HAP-1 (cell line): ENCODE data around the gene GRM8.
"Not testable (repeated sequence)": the region's sequence is repeated elsewhere in the genome, so short reads cannot be mapped to it uniquely, and the experiment has no call there.

ENCODE experiments used
- DNase-seq, 2 experiments: peaks; one replicate each; pipeline ENCODE4 v3.0.0-alpha.2; 2016 to 2020; ENCODE audit warnings: low spot score in 2 of 2
- H3K27me3 ChIP-seq: fragments of 250-450 bp; sonication (Bioruptor Pico); 2 replicates; pipeline ENCODE4 v1.5.1; 2020; ENCODE audit warnings: low read depth, mild to moderate bottlenecking, moderate library complexity
- H3K36me3 ChIP-seq: fragments of 250-450 bp; sonication (Bioruptor Pico); replicated peaks from 2 replicates; pipeline ENCODE4 v1.5.1; 2020; ENCODE audit warnings: mild to moderate bottlenecking
- H3K4me1 ChIP-seq: fragments of 250-450 bp; sonication (Bioruptor Pico); 2 replicates; pipeline ENCODE4 v1.5.1; 2020; ENCODE audit warnings: mild to moderate bottlenecking
- H3K4me3 ChIP-seq: fragments of 250-450 bp; sonication (Bioruptor Pico); 2 replicates; pipeline ENCODE4 v1.5.1; 2020; ENCODE audit warnings: mild to moderate bottlenecking, moderate library complexity
- H3K9me3 ChIP-seq: fragments of 250-450 bp; sonication (Bioruptor Pico); 2 replicates; pipeline ENCODE4 v1.5.1; 2020; ENCODE audit warnings: mild to moderate bottlenecking, moderate library complexity
- in situ Hi-C: fragments of 300-500 bp; cut with MboI; formaldehyde crosslinking; loops from 3 replicates; pipeline ENCODE4 v1.14.3; 2020; ENCODE audit warnings: low sequenced_read_pairs, inconsistent platforms, mixed read lengths

Gene GRM8

DNA sequence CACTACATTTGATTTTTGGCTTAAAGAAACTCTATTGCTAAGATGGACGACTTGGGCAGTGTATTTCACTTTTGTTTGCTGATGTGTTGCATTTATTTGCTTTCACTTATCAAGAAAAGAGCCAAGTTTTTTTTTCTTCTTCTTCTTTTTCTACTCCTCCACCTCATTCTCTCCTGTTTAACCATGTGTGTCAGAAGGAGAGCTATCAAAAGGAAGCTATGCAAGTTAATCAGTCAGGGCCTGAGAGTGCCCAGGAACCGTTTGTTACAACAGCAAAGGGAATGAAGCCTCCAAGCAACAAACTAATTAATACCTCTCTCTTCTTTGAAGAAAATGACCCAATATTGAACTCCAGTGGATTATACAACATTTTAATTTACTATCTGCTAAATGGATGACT is 299.3 kb downstream of the GRM8 start:
- H3K27me3 ChIP-seq, result peaks cover 6% of the 10 kb centered on the region
- H3K4me1 ChIP-seq, result no peaks in the 10 kb centered on the region
- no peak for DNase-seq
- in situ Hi-C loops, result no loop called here
- no peaks in the 10 kb centered on the region for H3K36me3 ChIP-seq
- H3K4me3 ChIP-seq, result no peak overlapping the region
- no peaks in the 10 kb centered on the region for H3K9me3 ChIP-seq

DNA sequence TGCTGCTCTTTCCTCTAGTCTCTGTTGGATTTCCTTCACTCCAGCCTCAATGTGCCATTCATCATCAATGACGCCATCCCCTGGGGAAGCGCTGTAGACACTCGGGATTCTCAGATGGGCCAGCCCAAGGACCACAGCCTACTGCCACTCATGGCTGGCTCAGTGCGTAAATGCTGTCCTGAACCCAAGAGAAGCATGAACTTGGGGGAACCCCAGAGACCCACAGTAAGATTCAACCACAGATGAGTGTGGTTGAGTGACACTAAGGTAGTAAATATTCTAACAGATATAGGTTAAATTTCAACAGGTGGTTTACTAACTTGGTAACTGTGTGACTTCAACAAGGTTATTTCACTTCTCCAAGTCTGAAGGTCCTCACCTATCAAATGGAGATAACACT is 304.1 kb downstream of the GRM8 start:
- Histone ChIP-seq H3K27me3 (peaks cover 6% of the 10 kb centered on the region), H3K9me3 (no peaks in the 10 kb centered on the region), H3K4me3 (no peak overlapping the region), H3K36me3 (no peaks in the 10 kb centered on the region), H3K4me1 (no peaks in the 10 kb centered on the region)
- DNase-seq, result no peak
- in situ Hi-C loops, result no loop called here

DNA sequence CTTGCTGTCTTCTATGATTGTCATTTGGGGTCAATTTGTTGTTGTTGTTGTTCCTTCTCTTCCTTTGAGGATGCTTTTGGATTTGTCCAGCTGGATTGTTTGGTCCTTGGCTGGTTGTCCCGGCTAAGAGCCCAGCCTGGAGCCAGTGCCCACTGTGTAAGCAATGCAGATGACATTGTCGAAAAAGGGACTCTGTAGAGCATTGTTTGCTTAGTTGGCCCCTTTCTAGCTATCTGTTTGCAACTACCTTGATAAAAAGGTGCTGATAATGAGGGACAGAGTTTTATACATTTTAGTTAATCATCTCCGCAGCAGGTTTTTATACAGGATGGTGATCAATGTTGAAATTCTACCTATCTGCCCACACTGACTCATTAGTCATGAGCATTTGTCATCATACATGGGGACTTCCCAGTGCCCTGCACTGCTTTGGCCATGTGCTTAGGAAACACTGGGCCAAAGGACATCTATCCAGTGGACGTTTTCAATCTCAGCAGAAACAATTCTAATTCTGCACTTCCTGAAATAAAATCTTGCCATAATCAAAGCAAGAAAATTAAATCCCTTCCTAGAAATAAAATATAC is 311.9 kb downstream of the GRM8 start:
- in situ Hi-C loops, result no loop called here
- Histone ChIP-seq H3K9me3 (no peaks in the 10 kb centered on the region), H3K4me1 (no peaks in the 10 kb centered on the region), H3K27me3 (no peaks in the 10 kb centered on the region; the same call in 1 of the 2 replicates), H3K4me3 (no peak overlapping the region), H3K36me3 (no peaks in the 10 kb centered on the region)
- DNase-seq, result no peak

DNA sequence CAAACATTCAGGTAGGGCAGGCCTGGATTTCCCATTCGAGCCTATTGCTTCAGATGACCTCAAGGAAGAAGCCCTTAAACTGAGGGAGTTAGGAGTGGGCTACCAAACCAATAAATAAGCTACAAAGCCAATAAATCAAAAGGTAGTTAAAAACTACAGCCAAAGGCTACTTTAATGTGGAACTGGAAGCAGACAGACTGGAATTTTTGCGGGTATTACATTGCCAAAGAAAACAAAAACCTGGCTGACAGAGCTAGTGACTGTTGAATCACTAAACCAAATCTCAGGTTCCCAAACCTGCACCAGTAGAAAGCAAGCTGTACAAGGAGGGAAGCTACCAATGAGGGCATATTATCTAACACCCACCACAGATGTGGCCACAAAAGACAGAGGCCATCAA is 315.6 kb downstream of the GRM8 start:
- no peak overlapping the region for H3K4me3 ChIP-seq
- H3K4me1 ChIP-seq, result no peaks in the 10 kb centered on the region
- in situ Hi-C loops, result no loop called here
- no peaks in the 10 kb centered on the region for H3K9me3 ChIP-seq
- DNase-seq, result no peak
- no peaks in the 10 kb centered on the region; the same call in 1 of the 2 replicates for H3K27me3 ChIP-seq
- no peaks in the 10 kb centered on the region for H3K36me3 ChIP-seq

DNA sequence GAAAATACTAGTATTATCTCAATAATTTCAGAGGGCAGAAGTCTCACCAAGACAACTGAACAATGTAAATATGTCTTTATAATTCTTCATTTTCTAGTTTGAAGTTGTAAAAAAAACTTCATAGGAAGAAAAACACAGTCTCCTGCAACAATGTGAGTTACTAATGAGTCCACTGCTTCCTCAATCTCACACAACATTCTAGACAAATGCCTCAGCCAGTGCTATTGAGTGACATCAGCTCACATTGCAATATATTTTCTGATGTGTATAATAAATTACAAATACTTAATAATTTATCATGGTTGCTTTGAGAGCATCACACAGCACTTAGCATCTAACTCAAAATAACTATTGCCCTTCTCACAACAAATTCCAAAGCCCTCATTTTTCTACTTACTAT is 321.2 kb downstream of the GRM8 start:
- Histone ChIP-seq H3K36me3 (no peaks in the 10 kb centered on the region), H3K4me3 (no peak overlapping the region), H3K4me1 (no peaks in the 10 kb centered on the region), H3K9me3 (no peaks in the 10 kb centered on the region), H3K27me3 (no peaks in the 10 kb centered on the region; the same call in 1 of the 2 replicates)
- in situ Hi-C loops, result no loop called here
- no peak for DNase-seq

DNA sequence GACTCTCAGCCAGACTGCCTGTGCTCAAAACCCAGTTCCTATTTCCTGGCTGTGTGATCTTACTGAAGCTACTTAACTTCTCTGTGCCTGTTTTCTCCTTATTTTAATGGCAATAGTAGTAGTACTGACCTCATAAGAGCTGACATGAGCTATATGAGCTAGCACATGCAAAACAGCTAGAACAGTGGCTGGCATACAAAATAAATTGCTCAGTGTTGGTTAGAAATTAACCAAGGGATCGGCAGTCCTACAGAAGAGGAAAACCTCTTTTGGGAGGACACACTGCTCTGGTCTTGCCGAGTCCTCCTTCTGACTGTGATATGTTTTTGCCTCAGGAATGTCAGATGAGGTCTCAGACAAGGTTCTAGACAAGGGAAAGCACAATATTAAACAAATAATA is 322.6 kb downstream of the GRM8 start:
- H3K27me3 ChIP-seq, result no peaks in the 10 kb centered on the region
- in situ Hi-C loops, result no loop called here
- H3K36me3 ChIP-seq, result no peaks in the 10 kb centered on the region
- no peaks in the 10 kb centered on the region for H3K4me1 ChIP-seq
- no peaks in the 10 kb centered on the region for H3K9me3 ChIP-seq
- H3K4me3 ChIP-seq, result no peak overlapping the region
- no peak for DNase-seq

DNA sequence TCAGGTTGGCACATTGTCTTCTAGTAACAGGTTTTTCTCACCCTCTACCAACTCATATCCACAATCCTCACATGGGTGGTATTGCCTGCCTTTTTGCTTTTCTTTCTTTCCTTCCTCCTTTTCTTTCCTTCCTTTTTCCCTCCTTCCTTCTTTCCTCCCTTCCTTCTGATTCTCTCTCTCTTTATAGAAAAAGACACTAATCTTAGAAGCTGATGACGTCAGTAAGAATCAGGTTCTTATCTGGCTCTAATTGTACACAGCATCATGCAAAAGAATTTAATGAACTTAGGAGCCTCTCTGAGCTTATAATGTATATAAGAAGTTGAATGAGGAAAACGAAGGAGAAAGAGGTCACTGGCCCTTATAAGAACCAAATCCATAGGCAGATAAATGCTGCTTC is 328.3 kb downstream of the GRM8 start:
- no peak overlapping the region for H3K4me3 ChIP-seq
- no peaks in the 10 kb centered on the region for H3K4me1 ChIP-seq
- no peak for DNase-seq
- H3K9me3 ChIP-seq, result no peaks in the 10 kb centered on the region
- H3K36me3 ChIP-seq, result no peaks in the 10 kb centered on the region
- in situ Hi-C loops, result no loop called here
- H3K27me3 ChIP-seq, result no peaks in the 10 kb centered on the region

DNA sequence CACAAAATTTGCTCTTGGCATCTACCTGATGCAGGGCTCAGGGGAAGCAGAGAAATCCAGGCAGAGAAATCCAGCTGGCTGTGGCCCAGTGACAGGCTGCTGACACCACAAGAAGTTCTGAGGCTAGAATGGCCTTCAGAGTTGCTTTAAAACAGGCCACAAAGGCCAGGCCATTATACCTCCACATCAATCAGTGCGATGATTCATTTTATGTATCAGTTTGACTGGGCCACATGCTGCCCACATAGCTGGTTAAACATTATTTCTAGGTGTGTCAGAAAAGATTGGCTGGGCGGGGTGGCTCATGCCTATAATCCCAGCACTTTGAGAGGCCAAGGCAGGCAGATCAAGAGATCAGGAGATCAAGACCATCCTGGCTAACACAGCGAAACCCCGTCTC is 341.1 kb downstream of the GRM8 start:
- in situ Hi-C loops, result not testable (repeated sequence)

DNA sequence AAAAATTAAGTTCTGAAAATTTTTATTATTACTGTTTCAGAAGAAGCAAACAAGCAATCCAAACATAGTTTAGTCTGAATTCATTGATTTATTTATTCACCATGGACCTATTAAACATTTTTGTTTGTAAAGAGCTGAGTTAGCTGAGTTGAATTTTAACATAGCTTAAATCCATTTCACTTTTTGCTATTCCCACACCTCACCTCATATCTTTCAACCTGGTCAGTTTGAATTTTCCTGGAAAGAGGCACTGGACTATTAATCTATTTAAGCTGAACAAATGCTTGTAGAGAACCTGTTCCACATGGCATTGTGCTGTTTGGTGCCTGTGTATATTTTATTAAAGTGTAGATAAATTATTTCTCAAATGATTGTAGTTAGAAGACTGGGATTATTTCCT is 344.2 kb downstream of the GRM8 start:
- H3K36me3 ChIP-seq, DNase-seq, H3K4me3 ChIP-seq, H3K27me3 ChIP-seq, in situ Hi-C loops, H3K9me3 ChIP-seq, H3K4me1 ChIP-seq: not testable (repeated sequence)

More for the DNA sequence above, 341.1 kb downstream of the GRM8 start:
- H3K4me3 ChIP-seq, DNase-seq, H3K36me3 ChIP-seq, H3K4me1 ChIP-seq, H3K9me3 ChIP-seq, H3K27me3 ChIP-seq: not testable (repeated sequence)

DNA sequence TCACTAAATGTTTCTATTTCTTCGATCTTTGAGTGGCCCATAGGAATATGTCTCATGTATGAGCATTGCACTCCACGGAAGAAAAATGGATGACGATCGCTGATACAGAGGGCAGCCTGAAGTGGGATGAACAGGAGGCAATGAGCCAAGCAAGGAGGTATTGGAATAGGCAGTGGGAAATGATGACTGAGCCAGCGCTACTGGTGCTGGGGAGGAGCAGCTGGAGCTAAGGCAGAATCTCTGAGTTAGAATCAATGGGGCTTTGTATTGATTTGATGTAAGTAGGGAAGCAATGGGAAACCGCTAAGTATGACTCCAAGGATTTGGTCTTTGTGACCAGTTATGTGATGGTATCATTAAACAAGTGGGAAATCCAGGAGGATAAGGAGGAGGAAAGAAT is 345.1 kb downstream of the GRM8 start:
- H3K27me3 ChIP-seq, H3K4me1 ChIP-seq, H3K9me3 ChIP-seq, H3K36me3 ChIP-seq, DNase-seq, in situ Hi-C loops, H3K4me3 ChIP-seq: not testable (repeated sequence)

DNA sequence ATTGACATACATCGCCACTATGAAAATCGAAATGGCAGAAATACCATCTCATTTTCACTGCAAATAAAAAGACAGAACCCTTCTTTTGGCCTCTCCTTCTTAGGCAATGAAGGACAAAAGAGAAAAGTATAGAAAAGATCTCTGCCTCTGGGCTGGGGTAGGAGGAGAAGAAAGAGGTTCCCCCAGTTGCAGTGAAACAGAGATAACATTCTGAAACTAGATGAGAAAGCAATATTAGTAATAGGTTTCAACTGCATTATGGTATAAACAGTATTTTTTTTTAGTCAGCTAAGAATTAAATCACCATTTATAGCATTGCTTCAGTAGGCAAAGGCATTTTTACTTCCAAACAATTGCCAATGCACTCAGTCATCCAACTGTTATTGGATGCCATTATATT is 347.5 kb downstream of the GRM8 start:
- in situ Hi-C loops, H3K27me3 ChIP-seq, DNase-seq, H3K9me3 ChIP-seq, H3K4me3 ChIP-seq, H3K36me3 ChIP-seq, H3K4me1 ChIP-seq: not testable (repeated sequence)

DNA sequence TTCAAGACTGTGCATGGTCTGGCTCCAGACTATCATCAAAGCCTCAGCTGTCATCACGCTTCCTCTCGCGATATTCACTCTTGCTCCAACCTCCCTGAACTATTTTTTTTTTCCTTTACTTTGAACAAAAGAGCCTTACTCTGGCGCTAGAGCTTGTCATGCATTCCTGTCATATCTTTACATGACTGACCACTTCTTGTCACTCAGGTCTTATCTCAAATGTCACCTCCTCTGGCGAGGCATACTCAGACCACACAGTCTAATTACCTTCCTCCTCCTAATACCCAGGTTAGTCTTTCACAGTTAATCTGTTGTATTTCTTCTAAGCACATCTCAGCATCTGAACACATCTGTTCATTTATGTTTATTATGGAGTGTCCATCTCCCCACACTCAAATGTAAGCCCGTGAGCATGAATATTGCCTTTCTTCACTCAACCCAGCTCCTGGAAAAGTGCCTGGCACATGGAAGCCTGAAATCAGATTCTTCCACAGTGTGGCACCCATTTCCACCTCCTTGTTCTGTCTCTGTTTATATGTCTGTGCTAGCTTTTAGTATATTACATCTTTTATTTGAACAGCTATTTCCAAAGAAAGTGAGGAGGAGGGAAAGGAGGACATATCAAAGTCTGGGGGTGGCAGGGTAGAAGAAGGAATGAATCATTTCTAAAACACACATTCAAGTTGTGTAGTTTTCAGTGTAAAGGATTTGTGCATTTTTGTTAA is 351.5 kb downstream of the GRM8 start:
- in situ Hi-C loops, H3K4me1 ChIP-seq, H3K4me3 ChIP-seq, H3K9me3 ChIP-seq, DNase-seq, H3K27me3 ChIP-seq, H3K36me3 ChIP-seq: not testable (repeated sequence)

DNA sequence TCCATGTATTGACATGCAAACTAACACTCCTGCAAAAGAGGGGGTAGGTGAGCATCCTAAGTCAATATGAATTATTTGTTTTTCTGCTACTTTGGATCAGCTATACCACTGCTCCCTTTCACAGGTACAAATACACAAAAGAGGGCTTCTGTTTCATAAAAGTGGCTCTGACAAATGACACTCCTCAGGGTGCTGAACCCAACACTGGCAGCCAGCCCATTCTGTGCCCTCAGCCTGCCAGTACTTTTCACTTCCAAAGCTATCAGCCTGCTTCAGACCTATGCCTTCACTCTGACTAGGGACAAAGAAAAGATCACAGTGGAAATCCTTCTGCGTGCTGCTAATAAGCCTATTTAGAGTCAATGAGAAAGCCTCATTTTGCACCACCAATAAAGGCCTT is 364.8 kb downstream of the GRM8 start:
- H3K27me3 ChIP-seq, H3K9me3 ChIP-seq, H3K36me3 ChIP-seq, H3K4me1 ChIP-seq, in situ Hi-C loops, DNase-seq, H3K4me3 ChIP-seq: not testable (repeated sequence)

DNA sequence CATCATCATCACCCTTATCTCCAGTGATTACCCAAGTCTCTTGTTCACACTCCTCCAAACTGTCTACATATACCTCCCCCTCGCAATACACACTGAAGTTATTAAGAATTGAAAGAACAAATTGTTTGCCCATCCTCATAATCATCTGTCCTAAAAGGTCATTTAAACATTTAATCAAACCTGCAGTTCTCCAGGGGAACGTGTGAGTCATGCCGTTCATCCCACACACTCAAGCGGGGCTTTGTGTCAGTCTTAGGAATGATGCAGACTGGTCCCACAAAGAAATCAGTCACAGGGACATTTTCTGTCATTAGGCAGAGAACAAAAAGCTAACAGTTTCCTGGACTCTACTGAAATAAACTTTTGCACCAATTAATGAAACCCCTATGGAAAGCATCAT is 365.2 kb downstream of the GRM8 start:
- H3K36me3 ChIP-seq, in situ Hi-C loops, H3K4me1 ChIP-seq, H3K9me3 ChIP-seq, H3K4me3 ChIP-seq, DNase-seq, H3K27me3 ChIP-seq: not testable (repeated sequence)

DNA sequence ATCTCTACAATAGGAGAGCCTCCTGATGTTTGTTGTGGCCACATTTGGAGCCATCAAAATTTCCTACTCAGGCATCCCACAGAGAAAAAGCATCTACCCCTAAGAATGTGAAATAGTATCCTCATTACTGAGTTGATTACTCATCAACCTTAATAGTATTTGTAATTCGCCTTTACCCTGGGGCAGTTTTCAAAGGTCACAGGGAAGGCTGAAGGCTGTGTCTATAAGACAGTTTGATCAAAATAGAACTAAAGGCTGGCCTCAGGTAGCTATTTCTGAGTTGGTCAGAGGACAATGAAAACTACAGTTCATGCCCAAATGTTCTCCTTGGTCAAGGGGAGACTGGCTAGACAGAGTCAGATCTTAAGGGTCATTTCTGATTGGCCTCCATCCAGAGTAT is 370.0 kb downstream of the GRM8 start:
- H3K27me3 ChIP-seq, in situ Hi-C loops: not testable (repeated sequence)

More for the DNA sequence above, 370.0 kb downstream of the GRM8 start:
- not testable (repeated sequence) for H3K4me1 ChIP-seq, DNase-seq, H3K4me3 ChIP-seq, H3K9me3 ChIP-seq, H3K36me3 ChIP-seq
